Right lobe of liver (tissue), 4 donors: Measurements from ENCODE around the gene ELOB.

Source experiments
- POLR2A ChIP-seq: fragments of 450-650 bp; IDR thresholded peaks from one replicate; pipeline ENCODE4 v1.6.1; 2017; ENCODE audit warnings: antibody characterized with exemption, mild to moderate bottlenecking
- TF ChIP-seq, protein P1 (sequence below), 4 donors: fragments of 200-600 bp in 3 of 4; fragments of 450-650 bp in 1 of 4; IDR thresholded peaks; one replicate each; pipeline versions ENCODE4 v1.5.1 to v1.8.0; 2016 to 2022; ENCODE audit warnings: antibody characterized with exemption in 4 of 4, mild to moderate bottlenecking in 2 of 4
- donor health status: DM: no; HTN: no; CAD: no.
- donor health status: DM: no; HTN: no; CAD: no.
- donor health status: DM: no; HTN: yes; CAD: no.

DNA sequence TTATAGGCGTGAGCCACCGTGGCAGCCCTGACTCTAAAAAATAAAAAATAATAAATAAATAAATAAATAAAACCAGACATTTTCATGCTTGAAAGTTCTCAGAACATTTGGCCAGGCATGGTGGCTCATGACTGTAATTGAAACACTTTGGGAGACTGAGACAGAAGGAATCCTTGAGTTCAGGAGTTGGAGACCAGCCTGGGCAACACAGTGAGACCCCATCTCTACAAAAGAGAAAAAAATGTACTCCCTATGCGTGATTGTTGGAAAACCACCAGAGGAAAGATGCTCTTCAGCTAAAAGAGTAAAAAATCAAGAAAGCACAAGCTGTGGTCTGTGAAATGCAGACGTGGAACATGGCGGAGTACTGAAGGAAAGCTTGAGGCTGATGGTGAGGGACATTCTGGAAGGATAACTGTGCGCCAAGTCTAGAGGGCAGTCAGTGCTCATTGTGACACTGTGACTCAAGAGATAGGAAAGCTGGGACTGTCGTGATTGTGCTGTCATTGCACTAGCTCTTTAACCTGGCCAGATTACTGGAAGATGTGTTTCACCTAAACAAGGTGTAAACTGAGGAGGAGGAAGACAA, 52.9 kb downstream of the ELOB start:
- TF ChIP-seq, protein P1, sequence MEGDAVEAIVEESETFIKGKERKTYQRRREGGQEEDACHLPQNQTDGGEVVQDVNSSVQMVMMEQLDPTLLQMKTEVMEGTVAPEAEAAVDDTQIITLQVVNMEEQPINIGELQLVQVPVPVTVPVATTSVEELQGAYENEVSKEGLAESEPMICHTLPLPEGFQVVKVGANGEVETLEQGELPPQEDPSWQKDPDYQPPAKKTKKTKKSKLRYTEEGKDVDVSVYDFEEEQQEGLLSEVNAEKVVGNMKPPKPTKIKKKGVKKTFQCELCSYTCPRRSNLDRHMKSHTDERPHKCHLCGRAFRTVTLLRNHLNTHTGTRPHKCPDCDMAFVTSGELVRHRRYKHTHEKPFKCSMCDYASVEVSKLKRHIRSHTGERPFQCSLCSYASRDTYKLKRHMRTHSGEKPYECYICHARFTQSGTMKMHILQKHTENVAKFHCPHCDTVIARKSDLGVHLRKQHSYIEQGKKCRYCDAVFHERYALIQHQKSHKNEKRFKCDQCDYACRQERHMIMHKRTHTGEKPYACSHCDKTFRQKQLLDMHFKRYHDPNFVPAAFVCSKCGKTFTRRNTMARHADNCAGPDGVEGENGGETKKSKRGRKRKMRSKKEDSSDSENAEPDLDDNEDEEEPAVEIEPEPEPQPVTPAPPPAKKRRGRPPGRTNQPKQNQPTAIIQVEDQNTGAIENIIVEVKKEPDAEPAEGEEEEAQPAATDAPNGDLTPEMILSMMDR (IDR thresholded peaks at IDR 0.05): no peak
- TF ChIP-seq POLR2A: no peak
